Caco-2 (cell line): ENCODE results near the gene C1orf21. TPM values are rescaled to one million over a fixed set of nuclear protein-coding genes. Genes with fewer than 3 reads are reported as not detected.

Experiments
- BruUV-seq: library from RNA; stranded (reverse); fragments of 400-500 nt; replicated peaks from 2 replicates; lab custom pipeline; 2021; lab: Mats Ljungman, UMichigan
- CTCF ChIA-PET: fragments of 300-600 bp; sonication (Branson Sonifier 250); formaldehyde crosslinking; loops from one replicate; lab custom pipeline; 2022; ENCODE audit warnings: antibody characterized with exemption; lab: Charles Lee
- POLR2A ChIA-PET: fragments of 300-600 bp; sonication (Branson Sonifier 250); formaldehyde crosslinking; loops from one replicate; lab custom pipeline; 2022; ENCODE audit warnings: antibody characterized with exemption; lab: Charles Lee
- DNase-seq, 2 experiments: peaks; one replicate each; pipeline versions ENCODE4 v3.0.0 to v3.0.0-alpha.2; 2020 to 2022
- H3K27me3 ChIP-seq: replicated peaks from 2 replicates; pipeline ENCODE4 v1.6.0; 2011; ENCODE audit warnings: low read length; ENCODE audit not compliant: control insufficient read depth, insufficient read depth
- H3K36me3 ChIP-seq: 2 replicates; pipeline ENCODE4 v1.5.1; 2011; ENCODE audit warnings: low read length; ENCODE audit not compliant: control insufficient read depth, insufficient read depth
- H3K4me1 ChIP-seq: fragments of 250-450 bp; sonication (Bioruptor Pico); 2 replicates; pipeline ENCODE4 v1.5.1; 2020; ENCODE audit warnings: mild to moderate bottlenecking
- H3K4me3 ChIP-seq: 2 replicates; pipeline ENCODE4 v1.5.1; 2011; ENCODE audit warnings: low read depth, mild to moderate bottlenecking, control low read depth, low read length
- H3K9me3 ChIP-seq: fragments of 250-450 bp; sonication (Bioruptor Pico); 2 replicates; pipeline ENCODE4 v1.5.1; 2020; ENCODE audit warnings: mild to moderate bottlenecking, moderate library complexity
- H3K27ac Mint-ChIP-seq: one replicate; pipeline ENCODE4 v1.8.0; 2022; ENCODE audit warnings: mixed read lengths; ENCODE audit not compliant: unreplicated experiment
- H3K27me3 Mint-ChIP-seq: one replicate; pipeline ENCODE4 v1.8.0; 2022; ENCODE audit warnings: mixed read lengths; ENCODE audit not compliant: insufficient read depth, unreplicated experiment
- H3K36me3 Mint-ChIP-seq: one replicate; pipeline ENCODE4 v1.8.0; 2022; ENCODE audit warnings: mild to moderate bottlenecking, mixed read lengths; ENCODE audit not compliant: insufficient read depth, unreplicated experiment
- H3K4me1 Mint-ChIP-seq: one replicate; pipeline ENCODE4 v1.8.0; 2022; ENCODE audit warnings: low read depth, mixed read lengths; ENCODE audit not compliant: unreplicated experiment
- H3K4me3 Mint-ChIP-seq: one replicate; pipeline ENCODE4 v1.8.0; 2022; ENCODE audit warnings: mild to moderate bottlenecking, moderate library complexity, mixed read lengths; ENCODE audit not compliant: unreplicated experiment
- H3K9me3 Mint-ChIP-seq: one replicate; pipeline ENCODE4 v1.8.0; 2022; ENCODE audit warnings: mixed read lengths; ENCODE audit not compliant: unreplicated experiment
- intact Hi-C: fragments of 100-400 bp; cut with micrococcal nuclease; formaldehyde crosslinking; loops from one replicate; pipeline ENCODE4 v1.10.0; 2022; ENCODE audit not compliant: unreplicated experiment
- total RNA-seq: library from RNA; stranded (reverse); gene quantifications from 2 replicates; pipeline ENCODE4 v1.2.3, GENCODE V29; 2022
- TF ChIP-seq, protein P1 (sequence below), 2 experiments: fragments of 200-600 bp in 1 of 2; IDR thresholded peaks; 1 replicate in 1 of 2; 2 replicates in 1 of 2; pipeline versions ENCODE4 v1.5.1 to v1.8.0; 2011 to 2022; ENCODE audit warnings: antibody characterized with exemption in 1 of 2, control low read depth in 1 of 2, inconsistent platforms in 1 of 2, low read depth in 1 of 2, low read length in 1 of 2, mild to moderate bottlenecking in 1 of 2, moderate library complexity in 1 of 2; ENCODE audit not compliant: insufficient read depth in 1 of 2, severe bottlenecking in 1 of 2, unreplicated experiment in 1 of 2

Gene C1orf21
- total RNA-seq, 1 experiment from 2014 or later: 0.82 TPM

DNA sequence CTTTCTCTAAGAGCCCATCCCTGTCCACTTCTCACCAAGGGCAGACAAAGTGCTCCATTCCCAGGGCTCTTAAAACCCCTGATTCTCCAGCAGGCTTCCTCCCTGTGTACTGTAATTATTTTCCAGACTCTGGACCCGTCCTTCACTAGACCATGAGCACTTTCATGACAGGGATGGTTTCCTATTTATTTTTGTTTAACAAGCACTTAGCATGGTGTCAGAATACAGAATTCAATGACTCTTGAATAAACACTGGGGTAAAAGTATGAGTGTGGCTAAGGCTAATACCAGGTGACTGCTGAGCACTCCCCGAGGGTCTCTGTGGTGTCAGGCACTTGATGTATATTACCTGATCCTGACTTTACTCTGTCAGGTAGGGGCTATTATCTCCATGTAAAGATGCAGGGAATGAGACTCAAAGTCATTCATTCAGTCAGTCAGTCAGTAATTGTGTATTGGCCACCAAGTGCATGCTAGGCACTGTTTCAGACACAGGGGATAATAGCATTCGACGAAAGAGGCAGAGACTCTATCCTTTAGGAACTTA is 47.2 kb downstream of the C1orf21 start:
- TF ChIP-seq, protein P1, sequence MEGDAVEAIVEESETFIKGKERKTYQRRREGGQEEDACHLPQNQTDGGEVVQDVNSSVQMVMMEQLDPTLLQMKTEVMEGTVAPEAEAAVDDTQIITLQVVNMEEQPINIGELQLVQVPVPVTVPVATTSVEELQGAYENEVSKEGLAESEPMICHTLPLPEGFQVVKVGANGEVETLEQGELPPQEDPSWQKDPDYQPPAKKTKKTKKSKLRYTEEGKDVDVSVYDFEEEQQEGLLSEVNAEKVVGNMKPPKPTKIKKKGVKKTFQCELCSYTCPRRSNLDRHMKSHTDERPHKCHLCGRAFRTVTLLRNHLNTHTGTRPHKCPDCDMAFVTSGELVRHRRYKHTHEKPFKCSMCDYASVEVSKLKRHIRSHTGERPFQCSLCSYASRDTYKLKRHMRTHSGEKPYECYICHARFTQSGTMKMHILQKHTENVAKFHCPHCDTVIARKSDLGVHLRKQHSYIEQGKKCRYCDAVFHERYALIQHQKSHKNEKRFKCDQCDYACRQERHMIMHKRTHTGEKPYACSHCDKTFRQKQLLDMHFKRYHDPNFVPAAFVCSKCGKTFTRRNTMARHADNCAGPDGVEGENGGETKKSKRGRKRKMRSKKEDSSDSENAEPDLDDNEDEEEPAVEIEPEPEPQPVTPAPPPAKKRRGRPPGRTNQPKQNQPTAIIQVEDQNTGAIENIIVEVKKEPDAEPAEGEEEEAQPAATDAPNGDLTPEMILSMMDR (IDR thresholded peaks at IDR 0.05; ENCODE audit: insufficient read depth in 1 of 2, low read depth in 1 of 2, low read length in 1 of 2, severe bottlenecking in 1 of 2, unreplicated experiment in 1 of 2): no peak
- Histone ChIP-seq H3K4me3 (no peak overlapping the region), H3K9me3 (no peaks in the 10 kb centered on the region), H3K27me3 (no peaks in the 10 kb centered on the region; the same call in 1 of the 2 replicates), H3K4me1 (no peaks in the 10 kb centered on the region), H3K36me3 (no peaks in the 10 kb centered on the region)
- Mint-ChIP-seq H3K27ac (no peak overlapping the region), H3K27me3 (no peaks in the 10 kb centered on the region), H3K9me3 (no peaks in the 10 kb centered on the region), H3K4me3 (no peak overlapping the region), H3K36me3 (no peaks in the 10 kb centered on the region), H3K4me1 (no peaks in the 10 kb centered on the region)
- intact Hi-C loops: no loop called here
- BruUV-seq: no TSS peak
- ChIA-PET CTCF (no interaction called here), POLR2A (no interaction called here)
- DNase-seq: no peak

DNA sequence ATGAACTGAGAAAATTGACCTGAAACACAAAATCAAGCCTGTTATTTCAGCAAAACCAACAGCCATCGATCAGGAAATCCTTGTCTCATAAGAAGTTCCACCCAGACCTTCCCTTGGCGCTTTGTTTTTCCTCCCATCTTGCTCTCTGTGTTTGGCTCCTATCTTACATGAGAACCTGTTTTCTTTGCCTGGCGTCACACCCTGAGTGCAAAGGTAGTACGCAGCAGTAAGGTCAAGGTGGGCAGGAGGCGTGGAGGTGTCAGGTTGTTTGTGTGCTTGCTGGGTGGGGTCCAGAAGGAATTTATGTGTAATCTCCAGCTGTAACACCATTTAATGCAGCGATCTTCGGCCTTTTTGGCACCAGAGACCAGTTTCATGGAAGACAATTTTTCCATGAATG is 50.5 kb downstream of the C1orf21 start:
- ChIA-PET CTCF (no interaction called here), POLR2A (no interaction called here)
- H3K27me3 ChIP-seq: no peaks in the 10 kb centered on the region; the same call in 1 of the 2 replicates
- Mint-ChIP-seq H3K4me3 (no peak overlapping the region), H3K27me3 (peaks cover 3% of the 10 kb centered on the region), H3K27ac (no peak overlapping the region), H3K4me1 (no peaks in the 10 kb centered on the region), H3K9me3 (no peaks in the 10 kb centered on the region), H3K36me3 (no peaks in the 10 kb centered on the region)
- H3K36me3 ChIP-seq: no peaks in the 10 kb centered on the region
- no peak for DNase-seq
- TF ChIP-seq, protein P1 (IDR thresholded peaks at IDR 0.05; ENCODE audit: insufficient read depth in 1 of 2, low read depth in 1 of 2, low read length in 1 of 2, severe bottlenecking in 1 of 2, unreplicated experiment in 1 of 2): no peak
- intact Hi-C loops: no loop called here
- BruUV-seq: no TSS peak
- no peaks in the 10 kb centered on the region for H3K4me1 ChIP-seq
- H3K4me3 ChIP-seq: no peak overlapping the region
- H3K9me3 ChIP-seq: no peaks in the 10 kb centered on the region

DNA sequence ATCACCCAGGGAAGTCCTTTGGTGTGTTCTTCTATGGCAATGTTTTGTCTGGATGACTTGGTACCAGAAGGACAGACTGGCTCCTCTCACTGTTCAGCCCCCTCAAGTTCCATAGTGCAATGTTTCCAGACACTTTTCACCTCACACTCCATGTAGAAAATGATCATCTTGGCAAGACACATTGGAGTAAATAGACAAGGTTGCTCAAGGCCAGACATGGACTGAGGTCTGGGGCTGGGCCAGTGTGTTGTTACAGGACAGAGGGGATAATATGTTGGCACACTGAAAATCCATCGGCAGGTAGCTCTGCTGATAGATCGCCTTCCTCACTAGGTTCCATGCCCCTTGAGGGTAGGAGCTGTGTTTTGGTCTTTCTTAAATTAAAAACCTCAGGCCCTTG is 51.5 kb downstream of the C1orf21 start:
- H3K4me1 ChIP-seq: no peaks in the 10 kb centered on the region
- no TSS peak for BruUV-seq
- ChIA-PET POLR2A (no interaction called here), CTCF (no interaction called here)
- TF ChIP-seq, protein P1 (IDR thresholded peaks at IDR 0.05; ENCODE audit: insufficient read depth in 1 of 2, low read depth in 1 of 2, low read length in 1 of 2, severe bottlenecking in 1 of 2, unreplicated experiment in 1 of 2): no peak
- no peaks in the 10 kb centered on the region for H3K36me3 Mint-ChIP-seq
- no peak overlapping the region for H3K27ac Mint-ChIP-seq
- intact Hi-C loops: no loop called here
- no peak overlapping the region for H3K4me3 ChIP-seq
- DNase-seq: no peak
- H3K9me3 ChIP-seq: no peaks in the 10 kb centered on the region
- H3K27me3 ChIP-seq: no peaks in the 10 kb centered on the region; the same call in 1 of the 2 replicates
- no peaks in the 10 kb centered on the region for H3K9me3 Mint-ChIP-seq
- H3K4me3 Mint-ChIP-seq: no peak overlapping the region
- H3K27me3 Mint-ChIP-seq: peaks cover 3% of the 10 kb centered on the region
- no peaks in the 10 kb centered on the region for H3K36me3 ChIP-seq
- H3K4me1 Mint-ChIP-seq: no peaks in the 10 kb centered on the region
